HepG2 (cell line): ENCODE data around the gene ESYT1. TPM values are rescaled to one million over a fixed set of nuclear protein-coding genes. Genes with fewer than 3 reads are reported as not detected.
A peak's percentile ranks its signal among the peaks of the same experiment; 100 is the strongest.

Source experiments
- ATF2 ChIP-seq: sonication (generic); formaldehyde crosslinking; IDR thresholded peaks from 2 replicates; pipeline ENCODE4 v1.4.0; 2020; ENCODE audit warnings: missing genetic modification reagents
- CREB1 ChIP-seq, 2 experiments: fragments of 450-650 bp in 1 of 2; IDR thresholded peaks; 2 replicates each; pipeline ENCODE4 v1.6.1; 2016 to 2017; ENCODE audit warnings: control low read depth in 1 of 2, mild to moderate bottlenecking in 1 of 2, missing compliant biosample characterization in 1 of 2, missing genetic modification characterization in 1 of 2
- GFI1 ChIP-seq: sonication (generic); formaldehyde crosslinking; IDR thresholded peaks from 2 replicates; pipeline ENCODE4 v1.5.0; 2020; ENCODE audit warnings: missing genetic modification reagents, mild to moderate bottlenecking, borderline replicate concordance
- HNRNPK ChIP-seq: fragments of 200-400 bp; formaldehyde crosslinking; IDR thresholded peaks from 2 replicates; pipeline ENCODE4 v1.6.1; 2018; ENCODE audit warnings: low read length, low read depth, moderate library complexity, mild to moderate bottlenecking; ENCODE audit not compliant: poor library complexity, severe bottlenecking
- MED1 ChIP-seq: sonication (generic); formaldehyde crosslinking; IDR thresholded peaks from 2 replicates; pipeline ENCODE4 v1.4.0; 2020; ENCODE audit warnings: missing genetic modification reagents
- MEF2D ChIP-seq: sonication (generic); formaldehyde crosslinking; IDR thresholded peaks from 2 replicates; pipeline ENCODE4 v1.5.1; 2020; ENCODE audit warnings: mild to moderate bottlenecking, missing genetic modification reagents
- MTERF4 ChIP-seq: sonication (generic); formaldehyde crosslinking; IDR thresholded peaks from 2 replicates; pipeline ENCODE4 v1.8.0; 2023; ENCODE audit warnings: mild to moderate bottlenecking, missing genetic modification reagents
- RBM22 ChIP-seq: fragments of 200-400 bp; formaldehyde crosslinking; optimal IDR thresholded peaks from 2 replicates; pipeline ENCODE3; 2017; ENCODE audit warnings: mild to moderate bottlenecking, low read length, moderate library complexity
- SNRNP70 ChIP-seq: fragments of 200-400 bp; formaldehyde crosslinking; IDR thresholded peaks from 2 replicates; pipeline ENCODE4 v1.6.1; 2017; ENCODE audit warnings: mild to moderate bottlenecking, low read depth, low read length, moderate library complexity
- ZEB1 ChIP-seq: IDR thresholded peaks from 2 replicates; pipeline ENCODE4 v1.6.1; 2012; ENCODE audit warnings: mild to moderate bottlenecking, low read depth, inconsistent platforms; ENCODE audit not compliant: insufficient replicate concordance
- ZFP1 ChIP-seq: IDR thresholded peaks from 2 replicates; pipeline ENCODE4 v1.6.1; 2016
- ZFP91 ChIP-seq: sonication (generic); formaldehyde crosslinking; IDR thresholded peaks from 2 replicates; pipeline ENCODE4 v1.9.0; 2022; ENCODE audit warnings: missing genetic modification reagents, mild to moderate bottlenecking, borderline replicate concordance
- ZNF136 ChIP-seq: sonication (generic); formaldehyde crosslinking; IDR thresholded peaks from 2 replicates; pipeline ENCODE4 v1.8.1; 2022; ENCODE audit warnings: low read depth, mild to moderate bottlenecking, moderate library complexity, missing genetic modification reagents
- ZNF567 ChIP-seq: sonication (generic); formaldehyde crosslinking; IDR thresholded peaks from 2 replicates; pipeline ENCODE4 v1.8.1; 2023; ENCODE audit warnings: mild to moderate bottlenecking, missing genetic modification reagents, borderline replicate concordance
- polyA plus RNA-seq, 8 experiments: library from polyadenylated mRNA; depleted of rRNA in 3 of 8; stranded (reverse) in 7 of 8; unstranded in 1 of 8; fragments of >200 nt; fragmentation: Illumina TruSeq in 4 of 8; extraction: Trizol in 4 of 8; gene quantifications; 2 replicates each; pipeline versions ENCODE4 v1.2.1 to v1.2.3, GENCODE V29; 2011 to 2016; ENCODE audit warnings: low read depth in 4 of 8, missing spikeins in 1 of 8, mixed read lengths in 1 of 8; ENCODE audit not compliant: insufficient read depth in 1 of 8
- total RNA-seq, 5 experiments: library from RNA; depleted of rRNA; stranded (reverse); fragments of >200 nt; fragmentation: Illumina TruSeq; extraction: Trizol; gene quantifications; 2 replicates each; pipeline ENCODE4 v1.2.3, GENCODE V29; 2016; ENCODE audit warnings: low read depth in 1 of 5
- TF ChIP-seq, protein P1 (sequence below): sonication (generic); formaldehyde crosslinking; IDR thresholded peaks from 2 replicates; pipeline ENCODE4 v1.9.0; 2022; ENCODE audit warnings: low read depth, missing genetic modification reagents
- TF ChIP-seq, protein P2 (sequence below): sonication (generic); formaldehyde crosslinking; conservative IDR thresholded peaks from 2 replicates; pipeline ENCODE4 v1.4.0; 2020; ENCODE audit warnings: missing genetic modification reagents
- TF ChIP-seq, protein P3 (sequence below): IDR thresholded peaks from 2 replicates; pipeline ENCODE4 v1.6.1; 2016

Gene ESYT1
- total and polyA plus RNA-seq, 2 of the 13 experiments (the other 11 are each of a cell fraction or from before 2014, with no cell fraction given): 66.9 to 71.0 TPM

- TF ChIP-seq RBM22 (no peak), ZNF567 (CRISPR knock-in tag) (no peak), MED1 (CRISPR knock-in tag) (0 out of 2 replicates have a peak, but pooled peaks have one; percentile 49), ZFP91 (peak; percentile 73), ATF2 (CRISPR knock-in tag) (peak; percentile 70; the same call in 1 of the 2 replicates), CREB1 (IDR thresholded peaks at IDR 0.05) (peak; percentile 58; the same call in 1 of the 2 replicates), CREB1 (CRISPR knock-in tag; IDR thresholded peaks at IDR 0.05) (peak; percentile 68), ZFP1 (no peak), ZEB1 (no peak), HNRNPK (no peak), ZNF136 (CRISPR knock-in tag) (0 out of 2 replicates have a peak, but pooled peaks have one; percentile 42), MTERF4 (no peak), SNRNP70 (no peak), GFI1 (CRISPR knock-in tag) (0 out of 2 replicates have a peak, but pooled peaks have one; percentile 26), MEF2D (CRISPR knock-in tag) (no peak)
- TF ChIP-seq, protein P1, sequence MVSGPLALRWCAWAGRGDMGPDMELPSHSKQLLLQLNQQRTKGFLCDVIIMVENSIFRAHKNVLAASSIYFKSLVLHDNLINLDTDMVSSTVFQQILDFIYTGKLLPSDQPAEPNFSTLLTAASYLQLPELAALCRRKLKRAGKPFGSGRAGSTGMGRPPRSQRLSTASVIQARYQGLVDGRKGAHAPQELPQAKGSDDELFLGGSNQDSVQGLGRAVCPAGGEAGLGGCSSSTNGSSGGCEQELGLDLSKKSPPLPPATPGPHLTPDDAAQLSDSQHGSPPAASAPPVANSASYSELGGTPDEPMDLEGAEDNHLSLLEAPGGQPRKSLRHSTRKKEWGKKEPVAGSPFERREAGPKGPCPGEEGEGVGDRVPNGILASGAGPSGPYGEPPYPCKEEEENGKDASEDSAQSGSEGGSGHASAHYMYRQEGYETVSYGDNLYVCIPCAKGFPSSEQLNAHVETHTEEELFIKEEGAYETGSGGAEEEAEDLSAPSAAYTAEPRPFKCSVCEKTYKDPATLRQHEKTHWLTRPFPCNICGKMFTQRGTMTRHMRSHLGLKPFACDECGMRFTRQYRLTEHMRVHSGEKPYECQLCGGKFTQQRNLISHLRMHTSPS (CRISPR knock-in tag): no peak
- TF ChIP-seq, protein P2, sequence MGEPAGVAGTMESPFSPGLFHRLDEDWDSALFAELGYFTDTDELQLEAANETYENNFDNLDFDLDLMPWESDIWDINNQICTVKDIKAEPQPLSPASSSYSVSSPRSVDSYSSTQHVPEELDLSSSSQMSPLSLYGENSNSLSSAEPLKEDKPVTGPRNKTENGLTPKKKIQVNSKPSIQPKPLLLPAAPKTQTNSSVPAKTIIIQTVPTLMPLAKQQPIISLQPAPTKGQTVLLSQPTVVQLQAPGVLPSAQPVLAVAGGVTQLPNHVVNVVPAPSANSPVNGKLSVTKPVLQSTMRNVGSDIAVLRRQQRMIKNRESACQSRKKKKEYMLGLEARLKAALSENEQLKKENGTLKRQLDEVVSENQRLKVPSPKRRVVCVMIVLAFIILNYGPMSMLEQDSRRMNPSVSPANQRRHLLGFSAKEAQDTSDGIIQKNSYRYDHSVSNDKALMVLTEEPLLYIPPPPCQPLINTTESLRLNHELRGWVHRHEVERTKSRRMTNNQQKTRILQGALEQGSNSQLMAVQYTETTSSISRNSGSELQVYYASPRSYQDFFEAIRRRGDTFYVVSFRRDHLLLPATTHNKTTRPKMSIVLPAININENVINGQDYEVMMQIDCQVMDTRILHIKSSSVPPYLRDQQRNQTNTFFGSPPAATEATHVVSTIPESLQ (CRISPR knock-in tag): no peak
- TF ChIP-seq, protein P3, sequence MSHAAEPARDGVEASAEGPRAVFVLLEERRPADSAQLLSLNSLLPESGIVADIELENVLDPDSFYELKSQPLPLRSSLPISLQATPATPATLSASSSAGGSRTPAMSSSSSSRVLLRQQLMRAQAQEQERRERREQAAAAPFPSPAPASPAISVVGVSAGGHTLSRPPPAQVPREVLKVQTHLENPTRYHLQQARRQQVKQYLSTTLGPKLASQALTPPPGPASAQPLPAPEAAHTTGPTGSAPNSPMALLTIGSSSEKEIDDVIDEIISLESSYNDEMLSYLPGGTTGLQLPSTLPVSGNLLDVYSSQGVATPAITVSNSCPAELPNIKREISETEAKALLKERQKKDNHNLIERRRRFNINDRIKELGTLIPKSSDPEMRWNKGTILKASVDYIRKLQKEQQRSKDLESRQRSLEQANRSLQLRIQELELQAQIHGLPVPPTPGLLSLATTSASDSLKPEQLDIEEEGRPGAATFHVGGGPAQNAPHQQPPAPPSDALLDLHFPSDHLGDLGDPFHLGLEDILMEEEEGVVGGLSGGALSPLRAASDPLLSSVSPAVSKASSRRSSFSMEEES (CRISPR knock-in tag): peak; percentile 61; the same call in 1 of the 2 replicates
Observed at GRCh38 chr12:56152132-56152755, 24.2 kb downstream of the ESYT1 start, which contains the start of gene MYL6B (continued).
